GM12878 (cell line): ENCODE results near the gene SPX. TPM values are rescaled to one million over a fixed set of nuclear protein-coding genes. Genes with fewer than 3 reads are reported as not detected.

Experiments used
- ATAC-seq: fragments of 200-7000 bp; cut with Tn5 transposase; 3 replicates; pipeline ENCODE4 v1.9.1; 2020; ENCODE audit warnings: mild to moderate bottlenecking, moderate library complexity
- BruUV-seq: library from RNA; stranded (reverse); fragments of 400-500 nt; replicated peaks from 2 replicates; lab custom pipeline; 2021; lab: Mats Ljungman, UMichigan
- CTCF ChIA-PET: fragments of 300-600 bp; sonication (Branson Sonifier 250); formaldehyde crosslinking; extraction: SDS; loops from one replicate; lab custom pipeline; 2021; ENCODE audit warnings: inconsistent platforms; lab: Yijun Ruan, JAX
- POLR2A ChIA-PET: fragments of 350-600 bp; formaldehyde crosslinking; extraction: SDS; loops from one replicate; lab custom pipeline; 2021; ENCODE audit warnings: inconsistent platforms; lab: Charles Lee
- RAD21 ChIA-PET: fragments of 300-600 bp; sonication (Branson Sonifier 250); formaldehyde crosslinking; loops from one replicate; lab custom pipeline; 2023; ENCODE audit warnings: antibody characterized with exemption; ENCODE audit not compliant: unreplicated experiment; lab: Charles Lee
- SMC1A ChIA-PET: fragments of 300-600 bp; sonication (Branson Sonifier 250); formaldehyde crosslinking; loops from one replicate; lab custom pipeline; 2023; ENCODE audit not compliant: unreplicated experiment, uncharacterized antibody; lab: Charles Lee
- DNase-seq: peaks from one replicate; pipeline ENCODE4 v3.0.0-alpha.2; 2011; ENCODE audit warnings: low read depth, low spot score
- FAIRE-seq: peaks from 3 replicates; lab custom pipeline; 2011; peaks lifted over from hg19 to GRCh38; lab: Jason Lieb, UNC
- H2AFZ ChIP-seq: 2 replicates; pipeline ENCODE4 v1.6.0; 2011; ENCODE audit warnings: low read depth, low read length, control low read depth; ENCODE audit not compliant: control insufficient read depth
- H3K27ac ChIP-seq: 2 replicates; pipeline ENCODE4 v1.5.1; 2011; ENCODE audit warnings: control low read depth; ENCODE audit not compliant: control insufficient read depth, insufficient read depth
- H3K27me3 ChIP-seq, 2 experiments: replicated peaks in 1 of 2; 2 replicates each; pipeline versions ENCODE4 v1.6.0 to v1.6.1; 2011; ENCODE audit warnings: low read length in 1 of 2; ENCODE audit not compliant: control insufficient read depth in 2 of 2, insufficient read depth in 2 of 2
- H3K36me3 ChIP-seq, 2 experiments: 2 replicates each; pipeline ENCODE4 v1.5.1; 2011; ENCODE audit warnings: low read length in 1 of 2; ENCODE audit not compliant: control insufficient read depth in 2 of 2, insufficient read depth in 2 of 2
- H3K4me1 ChIP-seq: 2 replicates; pipeline ENCODE4 v1.6.1; 2011; ENCODE audit warnings: mild to moderate bottlenecking, low read length, moderate library complexity, mixed read lengths; ENCODE audit not compliant: control insufficient read depth, insufficient read depth
- H3K4me2 ChIP-seq: 2 replicates; pipeline ENCODE4 v1.6.0; 2011; ENCODE audit warnings: control low read depth; ENCODE audit not compliant: control insufficient read depth, insufficient read depth
- H3K4me3 ChIP-seq: fragments of 200-600 bp; sonication (generic); 2 replicates; pipeline ENCODE4 v1.5.1; 2016
- H3K79me2 ChIP-seq: 2 replicates; pipeline ENCODE4 v1.6.0; 2011; ENCODE audit warnings: low read length; ENCODE audit not compliant: control insufficient read depth, insufficient read depth
- H3K9ac ChIP-seq: 2 replicates; pipeline ENCODE4 v1.8.0; 2011; ENCODE audit warnings: low read length, control low read depth, mixed read lengths; ENCODE audit not compliant: control insufficient read depth, insufficient read depth
- H3K9me3 ChIP-seq: replicated peaks from 3 replicates; pipeline ENCODE4 v1.5.1; 2011; ENCODE audit warnings: mild to moderate bottlenecking, low read length; ENCODE audit not compliant: control insufficient read depth, insufficient read depth
- H4K20me1 ChIP-seq: 2 replicates; pipeline ENCODE4 v1.6.0; 2011; ENCODE audit not compliant: control insufficient read depth, insufficient read depth
- CBX3 ChIP-seq: fragments of 200-600 bp; sonication (generic); IDR thresholded peaks from 2 replicates; pipeline ENCODE4 v1.6.1; 2016; ENCODE audit warnings: low read depth, borderline replicate concordance
- EGR1 ChIP-seq, 2 experiments: IDR thresholded peaks; 1 replicate in 1 of 2; 2 replicates in 1 of 2; pipeline ENCODE4 v1.6.1; 2011 to 2012; ENCODE audit warnings: low read depth in 2 of 2, low read length in 2 of 2, borderline replicate concordance in 1 of 2, mild to moderate bottlenecking in 1 of 2, moderate library complexity in 1 of 2
- ESRRA ChIP-seq: IDR thresholded peaks from 2 replicates; pipeline ENCODE4 v1.6.1; 2012; ENCODE audit warnings: mild to moderate bottlenecking, low read length, improper control_type of control experiment
- HDGF ChIP-seq: fragments of 450-650 bp; IDR thresholded peaks from 2 replicates; pipeline ENCODE4 v1.6.1; 2016; ENCODE audit warnings: antibody characterized with exemption
- MEF2A ChIP-seq: IDR thresholded peaks from 2 replicates; pipeline ENCODE4 v1.6.1; 2011; ENCODE audit warnings: low read depth, mild to moderate bottlenecking, low read length, moderate library complexity; ENCODE audit not compliant: insufficient read depth
- REST ChIP-seq: IDR thresholded peaks from 2 replicates; pipeline ENCODE4 v1.6.1; 2012; ENCODE audit warnings: mild to moderate bottlenecking, low read depth, low read length
- YY1 ChIP-seq: IDR thresholded peaks from 2 replicates; pipeline ENCODE4 v1.6.1; 2011; ENCODE audit warnings: low read depth, mild to moderate bottlenecking, low read length
- ZBTB33 ChIP-seq: fragments of 450-650 bp; IDR thresholded peaks from 2 replicates; pipeline ENCODE4 v1.6.1; 2017; ENCODE audit warnings: mild to moderate bottlenecking
- WGBS: methylation state at CpG from one replicate; pipeline ENCODE4 v1.1.6; 2016; ENCODE audit warnings: low lambda C conversion rate; ENCODE audit not compliant: insufficient replicate concordance, insufficient coverage; ENCODE audit errors: missing lambda C conversion rate; 5-methylcytosine and 5-hydroxymethylcytosine counted together
- in situ Hi-C: fragments of 300-500 bp; cut with MboI; formaldehyde crosslinking; loops from 9 replicates; pipeline ENCODE4 v1.14.3; 2018; ENCODE audit warnings: mixed read lengths
- intact Hi-C: fragments of 100-400 bp; cut with micrococcal nuclease; formaldehyde crosslinking; loops from one replicate; pipeline ENCODE4 v1.14.2; 2022; ENCODE audit not compliant: unreplicated experiment
- polyA plus RNA-seq, 11 experiments: library from polyadenylated mRNA; depleted of rRNA in 4 of 11; unstranded in 6 of 11; stranded (reverse) in 5 of 11; fragments of >200 nt; fragmentation: Nextera tagmentation in 4 of 11; fragmentation: Illumina TruSeq in 1 of 11; extraction: Ambion mirVana in 4 of 11; extraction: Trizol in 1 of 11; gene quantifications; 1 replicate in 1 of 11; 2 replicates in 10 of 11; pipeline versions ENCODE4 v1.2.1 to v1.2.3, GENCODE V29; 2011 to 2016; ENCODE audit warnings: inconsistent platforms in 2 of 11, missing spikeins in 2 of 11, low read depth in 1 of 11
- total RNA-seq, 4 experiments: library from RNA; depleted of rRNA in 3 of 4; stranded (reverse); fragments of >200 nt in 3 of 4; fragmentation: Illumina TruSeq in 1 of 4; extraction: Trizol in 1 of 4; gene quantifications; 2 replicates each; pipeline versions ENCODE4 v1.2.1 to v1.2.3, GENCODE V29; 2013 to 2021

Gene SPX
- total and polyA plus RNA-seq, 10 of the 15 experiments (the other 5 are each of a cell fraction or from before 2014, with no cell fraction given) = 0.05 TPM; not detected in 8

GRCh38 chr12:21476949-21477348 lies 49.1 kb upstream of the SPX start:
- no peak overlapping the region for H2AFZ ChIP-seq
- TF ChIP-seq ZBTB33 (no peak), EGR1 (IDR thresholded peaks at IDR 0.05; ENCODE audit: borderline replicate concordance in 1 of 2, low read depth in 2 of 2, low read length in 2 of 2) (no peak), YY1 (no peak), MEF2A (no peak), ESRRA (no peak), CBX3 (no peak), REST (no peak), HDGF (no peak)
- TF ChIP-seq, all 136 proteins: peak for 0
- WGBS = 96% methylated on average over 3 of the region's 3 CpGs
- peaks cover 8 to 25% of the 10 kb centered on the region in 2 experiments for H3K36me3 ChIP-seq
- no peaks in the 10 kb centered on the region for H4K20me1 ChIP-seq
- SMC1A ChIA-PET = no interaction called here
- no TSS peak for BruUV-seq
- no peak for FAIRE-seq
- H3K4me3 ChIP-seq = no peak overlapping the region
- DNase-seq = no peak
- no peak for ATAC-seq
- CTCF ChIA-PET = interaction anchor here (0.6 to 1.0 kb wide), 2 partner anchors 39 to 104 kb away, joined by 3 read pairs; partner anchors contain the start of genes IAPP and PYROXD1
- in situ Hi-C loops (no loop called here), intact Hi-C loops (no loop called here)
- POLR2A ChIA-PET = no interaction called here
- RAD21 ChIA-PET = no interaction called here
- no peak overlapping the region for H3K27ac ChIP-seq
- H3K27me3 ChIP-seq = no peaks in the 10 kb centered on the region
- no peak overlapping the region for H3K9ac ChIP-seq
- H3K4me2 ChIP-seq = no peak overlapping the region
- no peaks in the 10 kb centered on the region for H3K9me3 ChIP-seq
- no peaks in the 10 kb centered on the region for H3K79me2 ChIP-seq
- H3K4me1 ChIP-seq = no peaks in the 10 kb centered on the region
